HEK293 (cell line): ENCODE data around the gene PPFIA3.

Experiments used
- CTCF ChIA-PET: fragments of 350-600 bp; formaldehyde crosslinking; extraction: SDS; loops from one replicate; lab custom pipeline; 2021; ENCODE audit warnings: antibody characterized with exemption; lab: Yijun Ruan, JAX
- POLR2A ChIA-PET: fragments of 300-600 bp; formaldehyde crosslinking; extraction: SDS; loops from one replicate; lab custom pipeline; 2020; ENCODE audit warnings: antibody characterized with exemption, inconsistent platforms; lab: Yijun Ruan, JAX
- H3K27ac ChIP-seq: fragments of 200-500 bp; sonication (Bioruptor generic); 2 replicates; pipeline ENCODE4 v1.5.1; 2014; ENCODE audit warnings: low read depth, low read length, control low read depth, inconsistent platforms; ENCODE audit errors: extremely low read depth
- H3K36me3 ChIP-seq, 2 experiments: fragments of 200-500 bp in 1 of 2; sonication (Bioruptor generic) in 1 of 2; 1 replicate in 1 of 2; 2 replicates in 1 of 2; pipeline ENCODE4 v1.5.1; 2014 to 2017; ENCODE audit warnings: inconsistent platforms in 2 of 2, low read length in 2 of 2; ENCODE audit not compliant: control insufficient read depth in 2 of 2, insufficient read depth in 1 of 2
- H3K4me1 ChIP-seq: fragments of 200-500 bp; sonication (Bioruptor generic); 2 replicates; pipeline ENCODE4 v1.5.1; 2014; ENCODE audit warnings: mild to moderate bottlenecking, low read length, inconsistent platforms; ENCODE audit not compliant: control insufficient read depth, insufficient read depth
- H3K4me3 ChIP-seq: 2 replicates; pipeline ENCODE4 v1.5.1; 2011; ENCODE audit warnings: low read depth, mild to moderate bottlenecking, control low read depth, low read length, moderate library complexity
- H3K9me3 ChIP-seq: fragments of 200-500 bp; sonication (Bioruptor generic); 2 replicates; pipeline ENCODE4 v1.5.1; 2014; ENCODE audit warnings: low read depth, low read length, inconsistent platforms; ENCODE audit not compliant: control insufficient read depth, insufficient read depth
- BCL11A ChIP-seq: fragments of 450-650 bp; formaldehyde crosslinking; IDR thresholded peaks from 2 replicates; pipeline ENCODE4 v1.5.1; 2016; ENCODE audit warnings: low read depth, missing biosample characterization, missing genetic modification characterization
- GLIS2 ChIP-seq: fragments of 450-650 bp; formaldehyde crosslinking; IDR thresholded peaks from 2 replicates; pipeline ENCODE4 v1.5.1; 2016; ENCODE audit warnings: missing biosample characterization, missing genetic modification characterization
- IKZF3 ChIP-seq: fragments of 450-650 bp; IDR thresholded peaks from 2 replicates; pipeline ENCODE4 v1.5.0; 2018; ENCODE audit warnings: missing biosample characterization, mild to moderate bottlenecking, missing genetic modification characterization, moderate library complexity
- KLF1 ChIP-seq: fragments of 450-650 bp; formaldehyde crosslinking; IDR thresholded peaks from 2 replicates; pipeline ENCODE4 v1.5.1; 2016; ENCODE audit warnings: missing biosample characterization, missing genetic modification characterization
- KLF8 ChIP-seq: fragments of 450-650 bp; formaldehyde crosslinking; IDR thresholded peaks from 2 replicates; pipeline ENCODE4 v1.5.1; 2016; ENCODE audit warnings: missing biosample characterization, missing genetic modification characterization
- KLF9 ChIP-seq: fragments of 450-650 bp; formaldehyde crosslinking; IDR thresholded peaks from 2 replicates; pipeline ENCODE4 v1.5.1; 2016; ENCODE audit warnings: missing biosample characterization, missing genetic modification characterization, low read depth
- PATZ1 ChIP-seq: fragments of 450-650 bp; formaldehyde crosslinking; IDR thresholded peaks from 2 replicates; pipeline ENCODE4 v1.5.1; 2016; ENCODE audit warnings: missing biosample characterization, missing genetic modification characterization
- SP3 ChIP-seq: fragments of 450-650 bp; formaldehyde crosslinking; IDR thresholded peaks from 2 replicates; pipeline ENCODE4 v1.5.1; 2016; ENCODE audit warnings: missing biosample characterization, missing genetic modification characterization
- SP7 ChIP-seq: fragments of 450-650 bp; formaldehyde crosslinking; IDR thresholded peaks from 2 replicates; pipeline ENCODE4 v1.5.1; 2016; ENCODE audit warnings: missing biosample characterization, missing genetic modification characterization
- ZBTB17 ChIP-seq: fragments of 450-650 bp; formaldehyde crosslinking; IDR thresholded peaks from 2 replicates; pipeline ENCODE4 v1.5.1; 2016; ENCODE audit warnings: missing biosample characterization, missing genetic modification characterization
- ZBTB20 ChIP-seq: fragments of 450-650 bp; formaldehyde crosslinking; IDR thresholded peaks from 2 replicates; pipeline ENCODE4 v1.5.1; 2016; ENCODE audit warnings: missing biosample characterization, missing genetic modification characterization
- ZBTB48 ChIP-seq: fragments of 450-650 bp; formaldehyde crosslinking; IDR thresholded peaks from 2 replicates; pipeline ENCODE4 v1.5.1; 2016; ENCODE audit warnings: missing biosample characterization, missing genetic modification characterization
- ZEB2 ChIP-seq: fragments of 450-650 bp; formaldehyde crosslinking; IDR thresholded peaks from 2 replicates; pipeline ENCODE4 v1.5.1; 2016; ENCODE audit warnings: missing biosample characterization, missing genetic modification characterization
- ZFP3 ChIP-seq: fragments of 450-650 bp; formaldehyde crosslinking; IDR thresholded peaks from 2 replicates; pipeline ENCODE4 v1.5.1; 2016; ENCODE audit warnings: low read depth, missing biosample characterization, missing genetic modification characterization
- ZFP69B ChIP-seq: fragments of 450-650 bp; formaldehyde crosslinking; IDR thresholded peaks from 2 replicates; pipeline ENCODE4 v1.5.1; 2016; ENCODE audit warnings: missing biosample characterization, missing genetic modification characterization
- ZIC2 ChIP-seq: fragments of 450-650 bp; formaldehyde crosslinking; IDR thresholded peaks from 2 replicates; pipeline ENCODE4 v1.5.1; 2016; ENCODE audit warnings: missing biosample characterization, missing genetic modification characterization
- ZNF19 ChIP-seq: fragments of 450-650 bp; formaldehyde crosslinking; IDR thresholded peaks from 2 replicates; pipeline ENCODE4; 2016; ENCODE audit warnings: missing biosample characterization, missing genetic modification characterization, low read depth
- ZNF223 ChIP-seq: fragments of 450-650 bp; formaldehyde crosslinking; IDR thresholded peaks from 2 replicates; pipeline ENCODE4 v1.5.1; 2016; ENCODE audit warnings: missing biosample characterization, missing genetic modification characterization
- ZNF23 ChIP-seq: fragments of 450-650 bp; formaldehyde crosslinking; IDR thresholded peaks from 2 replicates; pipeline ENCODE4 v1.5.1; 2016; ENCODE audit warnings: missing biosample characterization, missing genetic modification characterization, borderline replicate concordance
- ZNF248 ChIP-seq: fragments of 450-650 bp; formaldehyde crosslinking; IDR thresholded peaks from 2 replicates; pipeline ENCODE4 v1.5.1; 2017; ENCODE audit warnings: missing biosample characterization, missing genetic modification characterization
- ZNF423 ChIP-seq: fragments of 450-650 bp; formaldehyde crosslinking; IDR thresholded peaks from 2 replicates; pipeline ENCODE4 v1.5.1; 2016; ENCODE audit warnings: missing biosample characterization, missing genetic modification characterization
- ZNF501 ChIP-seq: fragments of 450-650 bp; formaldehyde crosslinking; IDR thresholded peaks from 2 replicates; pipeline ENCODE4 v1.5.1; 2016; ENCODE audit warnings: missing biosample characterization, missing genetic modification characterization
- ZNF558 ChIP-seq: fragments of 450-650 bp; formaldehyde crosslinking; IDR thresholded peaks from 2 replicates; pipeline ENCODE4 v1.5.1; 2016; ENCODE audit warnings: missing biosample characterization, missing genetic modification characterization
- ZNF561 ChIP-seq: fragments of 450-650 bp; IDR thresholded peaks from 2 replicates; pipeline ENCODE4 v1.5.1; 2018; ENCODE audit warnings: missing biosample characterization, missing genetic modification characterization, borderline replicate concordance
- ZNF600 ChIP-seq: fragments of 450-650 bp; formaldehyde crosslinking; IDR thresholded peaks from 2 replicates; pipeline ENCODE4 v1.5.1; 2016; ENCODE audit warnings: missing biosample characterization, missing genetic modification characterization
- ZNF610 ChIP-seq: fragments of 450-650 bp; formaldehyde crosslinking; IDR thresholded peaks from 2 replicates; pipeline ENCODE4 v1.5.1; 2016; ENCODE audit warnings: missing biosample characterization, missing genetic modification characterization, borderline replicate concordance
- ZNF624 ChIP-seq: fragments of 450-650 bp; formaldehyde crosslinking; IDR thresholded peaks from 2 replicates; pipeline ENCODE4 v1.5.1; 2017; ENCODE audit warnings: missing biosample characterization, missing genetic modification characterization
- ZNF677 ChIP-seq: fragments of 450-650 bp; IDR thresholded peaks from 2 replicates; pipeline ENCODE4 v1.5.0; 2018; ENCODE audit warnings: missing biosample characterization, mild to moderate bottlenecking, missing genetic modification characterization, moderate library complexity
- ZNF707 ChIP-seq: fragments of 450-650 bp; formaldehyde crosslinking; IDR thresholded peaks from 2 replicates; pipeline ENCODE4 v1.5.1; 2016; ENCODE audit warnings: missing biosample characterization, missing genetic modification characterization
- ZSCAN5A ChIP-seq: fragments of 450-650 bp; formaldehyde crosslinking; IDR thresholded peaks from 2 replicates; pipeline ENCODE4 v1.5.1; 2016; ENCODE audit warnings: missing biosample characterization, missing genetic modification characterization
- ZXDB ChIP-seq: fragments of 450-650 bp; formaldehyde crosslinking; IDR thresholded peaks from 2 replicates; pipeline ENCODE4 v1.5.1; 2016; ENCODE audit warnings: missing biosample characterization, missing genetic modification characterization
- TF ChIP-seq, protein P1 (sequence below): fragments of 450-650 bp; formaldehyde crosslinking; IDR thresholded peaks from 2 replicates; pipeline ENCODE4 v1.5.1; 2016; ENCODE audit warnings: missing biosample characterization, missing genetic modification characterization
- TF ChIP-seq, protein P2 (sequence below): fragments of 450-650 bp; IDR thresholded peaks from 2 replicates; pipeline ENCODE4 v1.5.1; 2018; ENCODE audit warnings: missing biosample characterization, mild to moderate bottlenecking, missing genetic modification characterization

PPFIA3 gene

DNA sequence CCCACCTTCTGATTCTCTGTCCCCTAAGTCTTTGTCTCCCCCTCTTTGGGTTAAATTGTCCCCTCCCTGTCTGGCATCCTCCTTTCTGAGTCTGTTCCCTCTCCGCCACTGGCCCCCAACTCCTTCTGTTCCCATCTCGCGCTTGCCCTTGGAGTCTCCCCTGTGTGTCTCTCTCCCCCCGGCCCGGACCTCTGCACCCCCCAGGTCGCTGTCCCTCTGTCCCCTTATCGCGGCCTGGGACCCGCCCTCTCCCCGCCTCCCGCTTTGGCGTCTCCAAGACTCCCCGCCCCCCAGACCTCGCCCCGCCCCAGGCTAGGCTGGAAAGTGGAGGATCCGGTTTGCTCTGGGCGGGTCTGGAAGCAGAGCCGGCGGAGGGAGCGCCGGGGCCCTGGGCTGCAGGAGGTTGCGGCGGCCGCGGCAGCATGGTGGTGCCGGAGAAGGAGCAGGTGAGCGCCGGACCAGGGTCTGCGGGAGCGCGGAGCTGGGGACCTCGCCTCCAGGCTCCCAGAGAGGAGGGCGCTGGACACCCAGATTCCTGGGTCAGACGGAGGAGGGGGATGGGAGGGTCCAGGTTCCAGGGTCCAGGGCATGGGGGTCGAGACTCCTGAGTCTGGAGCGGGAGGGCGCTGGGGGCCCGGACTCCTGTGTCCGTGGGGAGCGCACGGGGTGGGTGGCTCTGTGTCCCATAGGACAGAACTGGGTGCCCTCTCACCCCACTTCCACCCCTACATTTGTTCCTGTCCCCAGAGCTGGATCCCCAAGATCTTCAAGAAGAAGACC, 38.3 kb downstream of the PPFIA3 start, which contains the start of gene TRPM4:
TRPM4 (plus strand) TSS at position 348 of the 780 bp plus-strand sequence; CDS start at position 423, 75 bp downstream.
- CTCF ChIA-PET: interaction anchor here (1.4 kb wide), 1 partner anchor 60 kb away, joined by 4 read pairs; no protein-coding TSS in a partner anchor
- Histone ChIP-seq H3K27ac (peak within 1 kb of the TSS; percentile 47; the same call in 1 of the 2 replicates), H3K9me3 (no peaks in the 10 kb centered on the region), H3K4me3 (peak within 1 kb of the TSS; percentile 81), H3K36me3 (no peaks in the 10 kb centered on the region), H3K4me1 (peaks cover 7% of the 10 kb centered on the region)
- POLR2A ChIA-PET: no interaction called here
- TF ChIP-seq ZNF501 (tag by site-specific recombination) (peak; percentile 61; the same call in 1 of the 2 replicates), KLF1 (tag by site-specific recombination) (peak; percentile 74), GLIS2 (peak; percentile 80), ZFP3 (tag by site-specific recombination) (no peak), ZSCAN5A (tag by site-specific recombination) (0 out of 2 replicates have a peak, but pooled peaks have one; percentile 30), ZNF600 (tag by site-specific recombination) (peak; percentile 98), SP7 (tag by site-specific recombination) (peak; percentile 69), BCL11A (tag by site-specific recombination) (peak; percentile 56), ZNF624 (tag by site-specific recombination) (no peak), ZBTB48 (tag by site-specific recombination) (0 out of 2 replicates have a peak, but pooled peaks have one; percentile 7), KLF9 (tag by site-specific recombination) (peak; percentile 79; the same call in 1 of the 2 replicates), ZNF223 (tag by site-specific recombination) (peak; percentile 68; the same call in 1 of the 2 replicates), ZBTB20 (tag by site-specific recombination) (peak; percentile 98), ZEB2 (peak; percentile 35; the same call in 1 of the 2 replicates), PATZ1 (tag by site-specific recombination) (peak; percentile 74), SP3 (tag by site-specific recombination) (peak; percentile 62), ZNF248 (tag by site-specific recombination) (no peak), ZNF707 (tag by site-specific recombination) (no peak), ZXDB (0 out of 2 replicates have a peak, but pooled peaks have one; percentile 58), ZNF558 (tag by site-specific recombination) (no peak), ZNF677 (tag by site-specific recombination) (peak; percentile 38; the same call in 1 of the 2 replicates), KLF8 (tag by site-specific recombination) (0 out of 2 replicates have a peak, but pooled peaks have one; percentile 54), ZNF423 (tag by site-specific recombination) (peak; percentile 41; the same call in 1 of the 2 replicates), ZNF23 (tag by site-specific recombination) (no peak), IKZF3 (peak; percentile 50), ZNF19 (tag by site-specific recombination) (no peak), ZBTB17 (tag by site-specific recombination) (peak; percentile 74), ZIC2 (tag by site-specific recombination) (0 out of 2 replicates have a peak, but pooled peaks have one; percentile 5), ZNF561 (tag by site-specific recombination) (peak; percentile 58; the same call in 1 of the 2 replicates), ZNF610 (tag by site-specific recombination) (peak; percentile 78; the same call in 1 of the 2 replicates), ZFP69B (tag by site-specific recombination) (no peak)
- TF ChIP-seq, protein P1, sequence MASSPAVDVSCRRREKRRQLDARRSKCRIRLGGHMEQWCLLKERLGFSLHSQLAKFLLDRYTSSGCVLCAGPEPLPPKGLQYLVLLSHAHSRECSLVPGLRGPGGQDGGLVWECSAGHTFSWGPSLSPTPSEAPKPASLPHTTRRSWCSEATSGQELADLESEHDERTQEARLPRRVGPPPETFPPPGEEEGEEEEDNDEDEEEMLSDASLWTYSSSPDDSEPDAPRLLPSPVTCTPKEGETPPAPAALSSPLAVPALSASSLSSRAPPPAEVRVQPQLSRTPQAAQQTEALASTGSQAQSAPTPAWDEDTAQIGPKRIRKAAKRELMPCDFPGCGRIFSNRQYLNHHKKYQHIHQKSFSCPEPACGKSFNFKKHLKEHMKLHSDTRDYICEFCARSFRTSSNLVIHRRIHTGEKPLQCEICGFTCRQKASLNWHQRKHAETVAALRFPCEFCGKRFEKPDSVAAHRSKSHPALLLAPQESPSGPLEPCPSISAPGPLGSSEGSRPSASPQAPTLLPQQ (tag by site-specific recombination): 0 out of 2 replicates have a peak, but pooled peaks have one; percentile 49
- TF ChIP-seq, protein P2, sequence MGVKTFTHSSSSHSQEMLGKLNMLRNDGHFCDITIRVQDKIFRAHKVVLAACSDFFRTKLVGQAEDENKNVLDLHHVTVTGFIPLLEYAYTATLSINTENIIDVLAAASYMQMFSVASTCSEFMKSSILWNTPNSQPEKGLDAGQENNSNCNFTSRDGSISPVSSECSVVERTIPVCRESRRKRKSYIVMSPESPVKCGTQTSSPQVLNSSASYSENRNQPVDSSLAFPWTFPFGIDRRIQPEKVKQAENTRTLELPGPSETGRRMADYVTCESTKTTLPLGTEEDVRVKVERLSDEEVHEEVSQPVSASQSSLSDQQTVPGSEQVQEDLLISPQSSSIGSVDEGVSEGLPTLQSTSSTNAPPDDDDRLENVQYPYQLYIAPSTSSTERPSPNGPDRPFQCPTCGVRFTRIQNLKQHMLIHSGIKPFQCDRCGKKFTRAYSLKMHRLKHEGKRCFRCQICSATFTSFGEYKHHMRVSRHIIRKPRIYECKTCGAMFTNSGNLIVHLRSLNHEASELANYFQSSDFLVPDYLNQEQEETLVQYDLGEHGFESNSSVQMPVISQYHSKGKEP (tag by site-specific recombination): peak; percentile 39; the same call in 1 of the 2 replicates
